ENCODE data around the gene DHDH. TPM values are rescaled to one million over a fixed set of nuclear protein-coding genes. Genes with fewer than 3 reads are reported as not detected.
A peak's percentile ranks its signal among the peaks of the same experiment; 100 is the strongest.

Gene DHDH
- total and polyA plus RNA-seq, 2 of the 13 experiments (the other 11 are each of a cell fraction or from before 2014, with no cell fraction given) = 0.13 to 0.91 TPM

- TF ChIP-seq RERE (CRISPR knock-in tag; IDR thresholded peaks at IDR 0.05; ENCODE audit: low read depth) (no peak), ATF2 (CRISPR knock-in tag; IDR thresholded peaks at IDR 0.05) (no peak), DNMT1 (CRISPR knock-in tag; IDR thresholded peaks at IDR 0.05) (no peak), SP4 (CRISPR knock-in tag; IDR thresholded peaks at IDR 0.05) (no peak), EZH2 (conservative IDR thresholded peaks at IDR 0.05; ENCODE audit: low read depth, low read length) (no peak), AFF4 (CRISPR knock-in tag; IDR thresholded peaks at IDR 0.05) (no peak), ZNF790 (CRISPR knock-in tag; IDR thresholded peaks at IDR 0.05; ENCODE audit: borderline replicate concordance) (no peak), ELK4 (CRISPR knock-in tag; IDR thresholded peaks at IDR 0.05; ENCODE audit: borderline replicate concordance) (no peak), EHMT2 (IDR thresholded peaks at IDR 0.05; ENCODE audit: borderline replicate concordance, low read depth, low read length) (no peak), ZNF10 (CRISPR knock-in tag; IDR thresholded peaks at IDR 0.05; ENCODE audit: borderline replicate concordance, low read depth) (no peak), SETDB1 (CRISPR knock-in tag; IDR thresholded peaks at IDR 0.05; ENCODE audit: borderline replicate concordance) (no peak), TBX3 (IDR thresholded peaks at IDR 0.05; ENCODE audit: borderline replicate concordance) (no peak), ZSCAN31 (CRISPR knock-in tag; IDR thresholded peaks at IDR 0.05; ENCODE audit: low read depth) (peak; percentile 27; the same call in 1 of the 2 replicates), MYNN (CRISPR knock-in tag; IDR thresholded peaks at IDR 0.05; ENCODE audit: low read depth) (no peak), GPN1 (CRISPR knock-in tag; IDR thresholded peaks at IDR 0.05; ENCODE audit: borderline replicate concordance) (no peak), ATF3 (CRISPR knock-in tag; IDR thresholded peaks at IDR 0.05) (no peak), KAT8 (CRISPR knock-in tag; IDR thresholded peaks at IDR 0.05) (no peak), TAF1 (CRISPR knock-in tag; IDR thresholded peaks at IDR 0.05) (no peak)
These were observed 59.2 kb downstream of the DHDH start (continued) for GRCh38 chr19:48992581-48993174.
